ENCODE data around the gene ATG2A.
A peak's percentile ranks its signal among the peaks of the same experiment; 100 is the strongest.
"Not testable (repeated sequence)": the region's sequence is repeated elsewhere in the genome, so short reads cannot be mapped to it uniquely, and the experiment has no call there.

Gene ATG2A

GRCh38 chr11:64851831-64852351, 65.1 kb downstream of the ATG2A start:
- no peak for DNase-seq

GRCh38 chr11:64850979-64851567, 65.9 kb downstream of the ATG2A start:
- DNase-seq: no peak

DNA sequence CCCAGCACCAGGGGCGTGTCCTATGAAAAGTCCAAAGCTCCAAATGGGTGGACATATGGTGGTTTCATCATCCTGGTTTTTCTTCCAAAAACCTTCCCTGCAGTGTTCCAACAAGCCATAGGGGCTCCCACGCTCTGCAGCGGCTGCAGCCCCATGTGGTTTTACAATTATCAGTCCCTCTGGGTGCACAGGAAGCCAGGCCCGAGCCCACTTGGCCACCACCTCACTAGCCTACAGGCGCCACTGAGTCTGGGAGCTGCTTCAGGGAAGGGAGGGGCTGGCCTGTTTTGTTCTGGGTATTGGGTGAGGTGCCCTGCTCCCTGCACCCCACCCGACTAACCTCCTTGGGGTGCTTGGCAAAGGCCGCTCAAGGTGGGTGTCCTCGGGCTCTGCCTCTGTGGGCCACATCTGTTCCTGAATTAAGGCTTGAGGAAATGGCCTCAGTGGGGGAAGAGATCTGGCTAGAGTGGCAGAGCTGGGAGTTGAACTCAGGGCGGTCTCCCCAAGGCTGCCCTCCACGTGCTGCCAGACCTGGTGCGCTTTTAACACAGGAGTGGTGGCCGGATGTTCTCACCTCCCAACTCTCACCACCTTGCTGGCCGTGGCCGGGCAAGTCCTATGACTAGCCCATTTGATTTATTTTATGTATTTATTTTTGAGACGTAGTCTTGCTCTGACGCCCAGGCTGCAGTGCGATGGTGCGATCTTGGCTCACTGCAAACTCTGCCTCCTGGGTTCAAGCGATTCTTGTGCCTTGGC, 67.2 kb downstream of the ATG2A start:
- DNase-seq: no peak

DNA sequence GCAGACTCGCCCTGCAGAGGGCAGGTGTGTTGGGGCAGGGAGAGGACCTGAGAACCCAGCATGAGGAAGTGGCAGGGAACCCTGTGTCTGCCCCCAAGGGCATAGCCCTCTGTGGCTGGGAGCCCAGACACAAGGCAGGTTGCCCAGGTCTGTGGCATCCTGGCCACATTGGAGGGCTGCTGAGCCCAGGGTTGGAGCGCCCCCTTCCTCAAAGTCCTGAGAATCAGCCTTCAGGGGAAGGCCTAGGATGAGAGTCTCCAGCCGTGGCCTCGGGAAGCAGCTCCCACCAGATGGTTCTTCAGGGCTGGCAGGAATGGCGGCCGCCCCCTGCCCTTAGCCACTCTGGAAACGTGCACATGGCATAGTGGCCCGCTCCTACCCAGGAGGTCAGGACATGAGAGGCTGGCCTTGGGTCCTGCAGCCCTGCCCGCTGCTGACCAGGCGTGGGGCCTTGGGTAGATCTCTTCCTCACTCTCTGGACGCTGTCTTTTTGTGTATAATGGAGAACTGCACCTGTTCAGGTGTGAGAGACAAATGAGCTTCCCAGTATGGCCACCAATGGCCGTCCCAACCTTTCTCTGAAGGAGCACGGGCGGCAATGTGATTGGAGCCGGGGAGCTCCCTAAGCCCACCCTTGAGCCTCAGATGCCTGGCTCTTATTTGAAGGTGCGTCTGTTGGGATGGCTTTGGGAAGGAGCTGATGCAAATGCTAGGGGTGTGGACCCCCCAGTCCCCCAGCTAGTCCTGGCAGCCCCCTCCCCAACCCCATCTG, 68.0 kb downstream of the ATG2A start:
- no peak for DNase-seq

- DNase-seq: no peak
These were observed 68.7 kb downstream of the ATG2A start for GRCh38 chr11:64848214-64848825.

DNA sequence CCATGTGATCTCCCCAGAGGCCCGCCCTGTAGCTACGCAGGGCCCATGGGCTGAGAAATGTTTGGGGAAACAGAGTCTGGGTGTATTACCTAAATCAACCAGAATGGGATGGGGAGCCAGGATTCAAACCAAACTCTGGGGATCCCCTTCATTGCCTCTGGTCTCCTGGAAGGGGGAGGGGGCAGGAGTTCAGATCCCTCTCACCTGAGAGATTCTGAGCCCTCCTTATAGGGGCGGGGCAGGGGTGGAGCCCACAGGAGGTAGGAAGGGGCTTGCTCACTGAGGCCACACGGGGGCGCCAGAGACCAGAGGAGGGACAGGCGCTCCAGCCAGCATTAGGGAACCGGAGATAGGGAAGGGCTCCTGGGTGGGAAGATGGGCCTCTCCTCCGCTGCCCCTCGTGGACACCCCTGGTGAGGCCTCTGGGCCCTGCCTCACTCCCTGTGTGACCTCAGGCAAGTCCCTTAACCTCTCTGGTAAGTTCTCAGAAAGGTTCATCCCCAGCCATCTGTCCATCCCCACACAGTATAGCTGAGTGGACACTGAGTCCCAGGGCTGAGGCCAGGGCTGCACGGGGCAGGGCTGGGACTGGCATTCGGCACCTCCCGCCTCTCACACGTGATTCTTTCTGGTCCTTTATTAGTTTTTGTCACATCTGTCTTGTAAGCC, 69.9 kb downstream of the ATG2A start:
- DNase-seq: peak; percentile 91

- DNase-seq: not testable (repeated sequence)
These were observed 71.3 kb downstream of the ATG2A start for GRCh38 chr11:64845776-64846129.

DNA sequence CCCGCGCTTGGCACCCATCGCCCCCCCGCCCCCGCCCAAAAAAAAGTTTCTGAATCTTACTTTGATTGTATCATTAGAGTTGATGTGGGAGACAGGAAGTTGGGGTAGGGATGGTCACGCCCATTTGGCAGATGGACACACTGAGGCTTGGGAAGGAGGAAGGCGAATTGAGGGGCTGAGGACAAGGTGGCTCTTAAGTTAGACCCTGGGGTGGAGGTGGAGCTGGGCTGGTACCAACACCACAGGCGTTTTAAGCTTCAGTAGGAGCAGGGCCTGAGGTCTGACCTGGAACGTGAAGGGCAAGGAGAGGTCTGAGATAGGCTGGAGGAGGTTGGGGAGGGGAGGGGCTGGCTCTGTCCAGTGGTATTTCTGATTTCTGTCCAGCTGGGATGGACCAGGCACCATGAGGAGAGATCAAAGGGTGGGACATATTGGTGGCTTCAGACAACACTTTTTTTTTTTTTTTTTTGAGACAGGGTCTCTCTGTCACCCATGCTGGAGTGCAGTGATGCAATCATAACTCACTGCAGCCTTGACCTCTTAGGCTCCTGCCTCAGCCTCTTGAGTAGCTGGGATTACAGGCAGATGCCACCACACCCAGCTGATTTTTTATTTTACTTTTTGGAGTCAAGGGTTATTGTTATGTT, 71.8 kb downstream of the ATG2A start:
- DNase-seq: no peak

Data from COR-L47 (cell line).